HG02973 (cell line): ENCODE data around the gene CCDC97.

Experiments used
- ATAC-seq: cut with Tn5 transposase; IDR thresholded peaks from one replicate; pipeline ENCODE4 v1.9.1; 2021; ENCODE audit warnings: moderate library complexity; ENCODE audit not compliant: unreplicated experiment

The CCDC97 gene

DNA sequence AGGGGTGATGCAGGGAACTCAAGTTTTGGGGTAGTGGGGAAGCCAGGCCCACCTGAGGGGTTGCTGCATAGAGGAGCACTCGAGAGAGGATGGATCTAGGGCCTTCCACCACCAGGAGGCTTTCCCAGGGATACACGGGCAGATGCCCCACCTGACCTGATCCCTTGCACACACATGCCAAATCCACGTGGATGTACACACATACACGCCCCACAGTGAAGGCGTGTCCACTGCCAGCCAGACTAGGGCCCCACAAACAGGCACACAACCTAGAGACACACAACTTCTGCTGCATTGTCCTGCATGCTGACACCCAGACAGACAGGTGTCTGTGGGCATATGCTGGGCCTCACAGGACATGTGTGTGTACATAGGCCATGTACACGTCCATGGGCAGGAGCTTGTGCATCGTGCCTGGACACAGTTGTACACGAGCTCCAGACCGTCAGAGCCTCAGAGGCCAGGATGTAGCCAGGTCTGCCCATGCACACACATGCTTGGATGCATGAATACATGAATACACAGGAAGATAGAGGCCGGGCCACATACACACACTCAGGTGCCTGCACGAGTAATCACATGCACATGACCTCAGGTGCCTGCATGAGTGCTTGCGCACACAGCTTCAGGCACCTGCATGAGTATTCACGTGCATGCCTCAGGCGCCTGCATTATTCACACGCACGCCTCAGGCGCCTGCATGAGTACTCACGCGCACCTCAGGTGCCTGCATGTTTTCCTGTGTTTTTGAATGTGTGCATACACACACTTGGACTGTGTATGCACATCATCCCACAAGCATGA is 8.9 kb downstream of the CCDC97 start:
- ATAC-seq = no peak

DNA sequence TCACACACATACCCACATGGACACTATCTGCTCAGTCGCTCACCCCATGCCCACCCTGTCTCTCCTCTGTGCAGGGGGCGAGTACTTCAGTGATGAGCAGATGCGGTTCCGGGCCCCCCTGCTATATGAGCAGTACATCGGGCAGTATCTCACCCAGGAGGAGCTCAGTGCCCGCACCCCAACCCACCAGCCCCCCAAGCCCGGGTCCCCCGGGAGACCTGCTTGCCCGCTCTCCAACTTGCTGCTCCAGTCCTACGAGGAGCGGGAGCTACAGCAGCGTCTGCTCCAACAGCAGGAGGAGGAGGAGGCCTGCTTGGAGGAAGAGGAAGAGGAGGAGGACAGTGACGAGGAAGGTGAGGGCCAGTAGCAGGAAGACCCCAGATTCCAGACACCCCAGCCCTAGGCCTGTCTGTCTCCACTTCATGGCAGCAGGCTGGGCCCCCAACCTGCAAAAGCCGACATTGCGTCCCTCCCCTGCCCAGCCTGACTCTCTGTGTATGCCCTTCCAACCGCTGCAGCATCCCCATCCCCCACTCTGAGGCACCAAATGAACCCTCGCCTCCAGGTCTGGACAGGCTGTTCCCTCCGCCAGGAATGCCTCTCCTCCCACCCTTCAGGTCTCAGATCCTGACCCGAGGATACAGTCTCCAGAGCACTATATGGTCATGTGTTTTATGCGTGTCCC is 9.7 kb downstream of the CCDC97 start:
- ATAC-seq = no peak

DNA sequence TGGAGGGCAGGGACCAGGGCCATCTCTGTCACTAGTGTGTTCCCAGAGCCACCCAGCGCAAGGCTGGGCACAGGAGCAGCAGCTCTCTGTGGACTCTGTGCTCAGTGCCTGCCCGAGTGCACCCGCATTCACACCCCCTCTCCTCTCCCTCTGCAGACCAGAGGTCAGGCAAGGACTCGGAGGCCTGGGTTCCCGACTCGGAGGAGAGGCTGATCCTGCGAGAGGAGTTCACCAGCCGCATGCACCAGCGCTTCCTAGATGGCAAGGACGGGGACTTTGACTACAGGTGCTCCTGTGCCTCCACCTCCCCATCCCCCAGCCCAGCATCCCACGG is 10.2 kb downstream of the CCDC97 start:
- ATAC-seq = no peak

DNA sequence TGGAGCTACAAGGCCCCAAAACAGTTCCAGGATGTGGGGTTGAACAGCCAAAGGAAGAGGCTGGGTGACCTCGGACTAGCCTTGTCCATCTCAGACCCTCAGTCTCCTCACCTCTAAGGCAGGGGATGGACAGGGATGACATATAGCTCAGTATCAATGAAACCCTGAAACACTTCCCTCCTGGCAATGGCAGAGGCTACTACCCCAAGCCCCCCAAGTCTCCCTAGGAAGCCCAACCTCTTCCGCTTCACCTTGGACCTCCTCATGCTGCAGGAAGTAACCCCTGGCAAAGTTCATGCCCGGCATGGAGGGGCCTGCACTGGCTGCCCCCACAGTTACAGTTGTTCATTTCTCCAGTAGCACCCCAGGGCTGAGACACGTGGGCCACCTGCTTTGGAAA is 10.6 kb downstream of the CCDC97 start:
- ATAC-seq = no peak

DNA sequence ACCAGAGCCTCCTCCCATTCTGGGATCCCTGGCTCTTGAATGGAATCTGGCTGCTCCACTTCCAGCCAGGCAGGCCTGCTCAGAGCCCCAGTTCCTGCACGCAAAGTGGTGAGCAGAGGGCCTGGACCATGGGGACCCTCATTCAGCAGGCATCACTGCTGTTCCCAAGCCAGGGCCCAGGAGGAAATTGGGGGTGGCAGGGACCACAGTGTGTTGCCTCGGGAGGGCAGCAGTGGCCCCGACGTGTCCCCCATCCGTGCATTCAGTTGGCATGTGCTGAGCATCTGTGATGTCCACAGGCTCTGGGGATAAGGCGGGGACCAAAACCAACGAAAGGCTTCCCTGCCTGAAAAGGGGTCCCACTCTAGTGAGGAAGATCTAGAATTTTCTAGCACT is 11.2 kb downstream of the CCDC97 start:
- no peak for ATAC-seq

DNA sequence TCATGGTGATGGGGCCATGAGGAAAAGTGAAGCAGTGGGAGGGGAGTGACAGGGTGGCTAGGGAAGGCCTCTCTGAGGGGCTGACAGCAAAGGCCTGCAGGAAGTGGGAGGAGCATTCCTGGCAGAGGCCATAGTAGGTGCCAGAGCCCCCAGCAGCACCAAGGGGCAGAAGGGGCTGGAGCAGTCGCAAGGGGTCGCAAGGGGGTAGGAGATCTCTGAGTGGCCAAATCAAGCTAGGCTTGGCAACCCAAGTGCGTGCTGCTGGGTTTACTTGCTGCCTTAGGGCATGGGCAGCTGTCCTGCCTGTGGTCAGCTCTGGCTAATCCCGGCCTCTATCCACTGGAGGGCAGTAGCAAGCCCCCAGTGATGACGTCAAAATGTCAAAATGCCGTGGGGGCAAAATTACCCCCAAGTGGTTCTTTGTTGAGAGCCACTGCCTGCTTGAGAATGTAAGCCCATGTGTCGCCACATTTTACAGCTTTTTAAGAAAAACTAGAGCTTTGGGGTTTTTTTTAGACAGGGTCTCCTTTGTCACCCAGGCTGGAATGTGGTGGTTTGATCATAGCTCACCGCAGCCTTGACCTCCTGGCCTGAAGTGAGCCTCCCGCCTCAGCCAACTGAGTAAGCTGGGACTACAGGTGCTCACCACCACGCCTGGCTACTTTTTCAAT is 11.8 kb downstream of the CCDC97 start:
- no peak for ATAC-seq

DNA sequence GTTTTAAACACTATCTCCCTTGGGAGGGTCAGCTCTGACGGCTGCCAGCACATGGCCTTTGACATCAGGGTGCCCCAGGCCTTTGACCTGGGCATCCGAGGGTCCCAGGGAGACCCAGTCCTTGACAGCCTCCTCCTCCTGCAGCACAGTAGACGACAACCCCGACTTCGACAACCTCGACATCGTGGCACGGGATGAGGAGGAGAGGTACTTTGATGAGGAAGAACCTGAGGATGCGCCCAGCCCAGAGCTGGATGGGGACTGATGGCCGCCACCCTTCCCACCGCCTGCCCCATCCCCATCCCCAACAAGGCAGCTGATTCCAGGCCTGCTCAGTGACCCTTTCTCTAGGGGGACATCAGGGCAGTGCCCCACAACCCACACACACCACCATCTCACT is 12.5 kb downstream of the CCDC97 start:
- ATAC-seq = no peak

DNA sequence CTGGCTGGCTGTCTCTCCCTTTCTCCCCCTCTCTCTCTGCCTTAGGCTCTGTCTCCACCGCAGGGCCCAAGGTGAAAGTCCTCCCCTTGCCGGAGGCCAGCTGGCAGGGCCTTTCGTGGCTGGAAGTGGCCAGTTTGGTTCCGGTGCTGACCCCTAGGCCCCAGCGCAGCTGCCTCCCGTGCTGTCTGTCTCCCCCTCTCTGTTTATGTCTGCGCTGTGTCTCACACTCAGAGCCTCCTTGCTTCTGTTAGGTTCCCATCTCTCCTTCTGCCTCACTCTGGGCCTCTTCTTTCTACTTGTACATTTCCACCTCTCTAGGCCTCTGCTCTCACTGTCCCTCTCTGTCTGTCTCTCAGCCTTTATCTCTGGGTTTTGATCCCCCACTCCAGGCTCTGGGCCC is 13.1 kb downstream of the CCDC97 start:
- ATAC-seq = no peak

DNA sequence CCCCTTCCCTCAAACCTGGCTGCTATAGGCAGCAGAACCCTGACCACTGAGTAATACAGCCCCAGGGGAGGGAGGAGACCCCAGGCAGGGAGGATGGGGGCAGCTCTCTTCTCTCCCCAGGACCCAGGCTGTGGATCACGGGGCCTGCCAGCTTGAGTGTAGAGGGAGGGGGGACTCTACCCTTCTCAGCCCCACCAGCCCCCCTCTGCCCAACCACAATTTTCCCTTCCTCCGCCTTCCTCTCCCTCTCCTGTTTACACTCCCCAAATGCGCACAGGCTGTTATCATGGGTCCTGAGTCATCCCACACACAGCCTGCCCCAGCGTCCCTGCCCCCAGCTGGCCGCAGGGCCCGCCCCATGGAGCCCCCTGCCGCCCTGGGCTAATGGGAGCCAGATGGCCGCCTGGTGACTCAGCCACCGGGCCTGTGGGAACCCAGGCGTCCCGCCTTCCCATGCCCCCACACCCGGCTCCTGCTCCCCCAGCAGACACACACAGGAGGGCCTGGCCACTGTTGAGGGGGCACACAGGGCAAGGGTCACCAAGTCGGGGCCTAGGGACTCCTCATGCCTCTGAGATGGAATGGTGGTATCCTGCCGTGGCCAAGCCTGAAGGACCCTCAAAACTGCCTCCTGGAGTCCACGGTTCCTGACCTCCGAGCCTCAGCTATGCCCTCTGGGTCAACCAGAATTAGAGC is 13.6 kb downstream of the CCDC97 start:
- no peak for ATAC-seq

DNA sequence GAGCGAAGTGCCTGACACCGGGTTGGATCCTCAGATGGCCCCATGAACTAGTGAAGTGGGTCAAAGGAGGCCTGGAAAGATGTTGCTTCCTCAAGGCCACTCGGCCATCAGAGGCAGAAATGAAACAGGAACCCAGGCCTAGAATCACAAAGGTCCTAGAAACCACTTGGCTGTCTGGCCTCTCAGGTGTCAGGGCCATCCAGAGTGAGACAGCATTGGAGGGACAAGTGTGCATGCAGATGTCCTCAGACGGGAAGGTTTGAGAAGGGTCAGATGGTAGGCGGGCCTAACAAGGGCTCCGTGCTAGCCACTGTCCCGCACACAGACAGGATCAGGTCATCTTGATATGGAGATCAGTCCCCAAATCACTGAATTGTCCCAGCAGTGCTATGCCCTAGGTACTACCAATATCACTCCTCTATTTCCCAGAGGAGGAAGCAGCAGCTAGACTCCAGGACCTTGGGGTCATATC is 14.3 kb downstream of the CCDC97 start:
- no peak for ATAC-seq

DNA sequence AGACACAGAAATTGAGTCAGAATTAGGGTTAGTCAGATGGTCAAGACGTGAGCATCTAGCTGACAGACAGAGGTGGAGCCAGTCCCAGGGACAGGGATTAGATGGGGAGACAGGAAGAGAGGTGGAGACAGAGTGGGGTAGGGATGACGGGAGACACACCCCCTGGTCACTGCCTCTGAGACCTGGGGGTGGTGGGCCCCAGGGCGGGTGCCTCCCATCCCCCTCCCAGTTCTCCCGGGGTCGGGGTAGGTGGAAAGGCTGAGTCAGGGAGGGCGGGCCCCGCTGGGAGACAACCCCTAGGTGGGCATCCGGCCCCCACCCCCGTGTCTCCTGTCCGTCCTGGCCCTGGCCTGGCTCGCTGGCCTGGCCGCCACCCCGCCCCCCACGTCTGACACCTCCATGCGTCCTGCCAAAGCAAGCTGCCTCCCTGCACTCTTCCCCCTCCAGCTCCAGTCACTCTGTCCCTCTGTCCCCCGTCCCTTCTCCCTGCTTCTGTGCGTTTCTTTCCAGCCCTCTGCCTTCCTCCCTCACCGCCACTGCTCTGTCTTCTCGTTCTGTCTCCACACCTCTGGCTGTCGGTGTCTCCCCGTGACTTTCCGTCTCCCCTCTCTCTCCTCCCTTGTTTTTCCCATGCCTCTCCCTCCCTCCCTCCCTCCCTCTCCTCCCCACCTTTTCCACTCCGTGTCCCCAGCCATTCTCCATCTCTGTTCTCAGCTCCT is 15.1 kb downstream of the CCDC97 start:
- ATAC-seq = no peak

DNA sequence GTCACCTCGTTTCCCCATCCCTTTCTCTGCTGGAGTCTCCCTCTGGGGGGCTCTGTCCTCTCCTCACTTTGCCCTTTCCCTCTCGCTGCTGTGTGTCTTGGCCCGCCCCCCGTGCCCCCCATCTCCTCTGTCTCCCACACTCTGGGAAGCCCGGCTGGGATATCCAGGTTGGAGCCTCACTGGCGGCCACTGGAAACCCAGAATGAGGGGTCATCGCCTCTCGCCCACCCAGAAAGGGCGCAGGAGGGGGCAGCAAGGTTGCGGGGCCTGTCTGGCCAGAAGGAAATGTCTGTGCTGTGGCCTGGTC is 15.6 kb downstream of the CCDC97 start:
- ATAC-seq = no peak

DNA sequence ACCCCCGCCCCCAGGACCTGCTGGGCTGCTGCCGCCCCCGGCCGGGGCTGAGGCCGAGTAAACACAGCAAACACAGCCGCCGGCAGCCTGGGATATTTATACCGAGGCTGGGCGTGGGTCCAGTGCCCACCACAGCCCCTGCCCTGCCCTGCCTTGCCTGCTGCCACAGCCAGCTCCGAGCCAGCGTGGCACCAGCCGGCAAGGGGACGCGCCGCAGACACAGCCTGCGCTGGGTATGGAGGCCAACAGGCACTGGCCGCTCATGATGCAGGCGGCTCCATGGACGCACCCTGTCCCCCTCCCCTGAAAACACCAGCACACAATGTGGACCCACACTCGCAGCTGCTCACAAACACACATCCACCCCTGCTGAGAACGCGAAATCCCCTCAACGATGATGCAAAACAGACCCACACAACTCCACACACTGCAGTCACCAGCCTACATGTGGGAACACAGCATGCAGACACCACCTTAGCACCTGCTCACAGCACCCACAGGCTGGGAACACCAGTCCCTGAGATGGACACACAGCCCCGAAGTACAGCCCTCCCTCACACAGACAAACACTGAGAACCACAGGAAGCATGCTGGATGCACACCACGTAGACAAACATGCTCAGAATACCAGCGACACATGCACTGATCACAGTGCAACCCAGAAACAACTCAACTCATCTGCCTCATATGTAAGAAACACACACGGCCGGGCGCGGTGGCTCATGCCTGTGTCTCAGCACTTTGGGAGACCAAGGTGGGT is 16.2 kb downstream of the CCDC97 start:
- ATAC-seq = no peak

DNA sequence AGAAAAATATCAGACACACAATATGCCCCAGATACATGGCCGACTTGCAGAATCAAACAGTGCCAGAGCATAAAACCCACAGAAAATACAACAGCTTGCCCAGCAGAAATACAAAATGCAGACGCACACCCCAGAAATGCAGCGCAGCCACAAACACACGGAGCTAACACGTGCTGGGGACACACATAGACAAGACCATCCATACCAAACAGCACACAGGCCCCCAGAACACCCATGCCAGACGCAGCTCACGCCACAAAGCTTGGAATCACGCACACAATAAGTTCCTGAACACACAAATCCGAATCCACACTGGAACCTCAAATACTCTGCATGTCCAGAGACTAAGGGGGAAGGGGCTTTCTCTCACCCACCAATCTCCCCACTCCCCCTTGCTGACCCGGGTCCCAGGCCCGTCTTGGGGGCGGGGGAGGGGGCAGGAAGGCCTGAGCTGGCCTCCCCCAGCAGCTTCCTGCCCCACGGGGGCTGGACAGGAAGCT is 17.2 kb downstream of the CCDC97 start:
- ATAC-seq = no peak

DNA sequence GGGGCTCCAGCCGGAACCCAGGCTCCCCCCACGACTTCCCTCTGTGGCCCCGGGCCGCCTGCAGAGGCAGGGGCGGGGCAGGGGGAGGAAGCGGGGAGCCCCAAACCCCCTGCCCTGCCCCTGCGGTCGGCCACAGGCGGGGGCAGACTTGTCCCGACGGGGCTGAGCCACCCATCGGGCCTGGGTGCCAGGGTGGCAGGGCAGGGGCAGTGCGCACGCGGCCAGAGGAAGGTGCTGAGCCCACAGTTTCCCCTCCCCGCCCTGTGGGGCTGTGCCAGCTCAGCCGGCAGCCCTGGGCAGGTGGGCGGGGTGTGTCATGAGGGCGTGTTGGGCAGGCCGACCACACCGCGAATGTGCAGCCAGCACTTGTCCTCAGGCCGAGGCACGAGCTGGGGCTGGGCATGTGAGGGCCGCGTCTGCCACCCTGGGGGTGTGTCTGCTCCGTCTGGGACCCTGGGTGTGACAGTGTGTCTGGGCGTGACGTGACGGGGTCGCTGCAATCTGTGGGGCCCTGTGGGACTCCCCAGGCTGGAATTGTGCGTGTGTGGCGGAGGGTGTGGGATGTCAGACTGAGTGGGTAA is 17.7 kb downstream of the CCDC97 start:
- ATAC-seq = peak; percentile 43

DNA sequence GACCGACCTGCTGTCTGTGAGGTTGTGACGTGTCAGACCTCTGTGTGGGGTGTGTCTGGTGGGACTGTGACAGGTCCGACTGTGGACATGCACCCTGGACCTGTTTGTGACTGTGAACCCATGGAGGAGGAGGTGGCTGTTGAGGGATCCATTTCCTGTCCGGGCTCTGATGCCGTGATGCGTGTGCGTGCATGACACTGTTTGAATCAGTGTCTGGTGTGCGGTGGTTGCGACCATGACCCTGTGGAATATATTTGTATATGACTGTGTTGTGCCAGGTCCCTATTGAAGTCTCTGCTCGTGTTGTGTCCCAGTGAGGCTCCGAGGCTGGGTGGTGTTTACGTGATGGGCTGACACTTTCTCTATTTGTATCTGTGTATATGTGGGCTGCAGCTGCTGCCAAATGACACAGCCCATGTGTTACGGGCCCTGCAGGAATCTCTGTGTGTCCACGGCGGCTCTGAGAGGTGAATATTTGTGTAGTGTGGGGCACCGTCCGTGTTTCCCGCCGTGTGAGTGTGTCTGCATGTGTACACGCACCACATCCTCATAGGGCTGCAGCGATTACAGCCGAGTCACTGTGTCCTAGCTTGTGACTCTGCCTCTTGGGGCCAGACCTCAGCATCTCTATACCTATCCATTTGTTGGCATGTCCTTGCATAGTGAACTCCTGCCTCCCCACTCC is 18.3 kb downstream of the CCDC97 start:
- peak; percentile 14 for ATAC-seq

DNA sequence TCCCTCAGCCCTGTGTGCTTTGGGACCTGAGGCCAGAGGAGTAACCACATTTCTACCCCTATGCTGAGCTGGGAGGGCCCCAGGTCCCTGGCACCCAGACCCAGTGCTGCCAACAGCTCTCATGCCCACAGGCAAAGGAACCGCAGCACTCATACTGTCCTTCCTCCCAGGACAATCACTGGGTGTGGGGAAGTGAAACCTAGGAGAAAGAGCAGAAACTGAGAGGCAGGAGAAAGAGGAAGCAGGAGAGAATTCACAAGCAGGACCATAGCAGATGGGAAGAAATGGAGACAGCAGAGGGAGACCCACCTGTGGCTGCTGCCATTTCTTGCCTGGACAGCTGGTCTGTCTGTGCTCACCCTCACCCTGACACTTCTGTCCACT is 18.9 kb downstream of the CCDC97 start:
- no peak for ATAC-seq

DNA sequence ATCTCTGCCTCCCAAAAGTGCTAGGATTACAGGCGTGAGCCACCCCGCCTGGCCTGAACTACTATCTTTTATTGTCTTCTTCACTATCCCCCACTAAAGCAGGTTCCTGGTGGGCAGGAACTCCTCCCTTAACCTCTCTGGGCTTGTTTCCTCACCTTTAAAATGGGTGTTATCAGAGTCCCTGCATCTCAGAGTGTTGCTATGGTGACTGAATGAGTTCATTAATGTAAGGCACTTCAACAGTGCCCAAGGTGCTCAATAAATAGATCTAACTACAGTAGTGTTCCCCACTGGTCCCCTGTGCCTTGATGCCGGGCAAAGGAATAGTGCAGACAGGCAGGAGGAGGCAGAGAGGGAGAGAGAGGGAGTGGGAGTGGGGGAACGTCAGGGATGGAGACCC is 20.5 kb downstream of the CCDC97 start:
- ATAC-seq = no peak
